GM15510 (cell line): ENCODE measurements around the gene ABR.

Source experiments
- POLR2A ChIP-seq: IDR thresholded peaks from 3 replicates; pipeline ENCODE4 v1.6.1; 2011; ENCODE audit warnings: borderline replicate concordance; ENCODE audit not compliant: insufficient read length; ENCODE audit errors: extremely low read depth

ABR gene

GRCh38 chr17:1150863-1151600 is 28.7 kb downstream of the ABR start:
- no peak for TF ChIP-seq POLR2A

- no peak for TF ChIP-seq POLR2A
Observed at GRCh38 chr17:1149869-1150268, 29.9 kb downstream of the ABR start.

GRCh38 chr17:1147664-1148063 is 32.1 kb downstream of the ABR start:
- no peak for TF ChIP-seq POLR2A

GRCh38 chr17:1146561-1147265 is 33.1 kb downstream of the ABR start:
- no peak for TF ChIP-seq POLR2A

GRCh38 chr17:1145311-1145986 is 34.3 kb downstream of the ABR start:
- TF ChIP-seq POLR2A: no peak

GRCh38 chr17:1144162-1144561 is 35.6 kb downstream of the ABR start:
- no peak for TF ChIP-seq POLR2A

- no peak for TF ChIP-seq POLR2A
Observed at GRCh38 chr17:1143573-1143972, 36.2 kb downstream of the ABR start.

- TF ChIP-seq POLR2A: no peak
Observed at GRCh38 chr17:1142561-1142971, 37.2 kb downstream of the ABR start.

- no peak for TF ChIP-seq POLR2A
Observed at GRCh38 chr17:1137465-1137894, 42.3 kb downstream of the ABR start.

GRCh38 chr17:1136748-1137147 is 43.0 kb downstream of the ABR start:
- no peak for TF ChIP-seq POLR2A

- TF ChIP-seq POLR2A: no peak
Observed at GRCh38 chr17:1134634-1135324, 45.0 kb downstream of the ABR start.

- TF ChIP-seq POLR2A: no peak
Observed at GRCh38 chr17:1130191-1130590, 49.6 kb downstream of the ABR start.

- no peak for TF ChIP-seq POLR2A
Observed at GRCh38 chr17:1126801-1127550, 52.8 kb downstream of the ABR start.

- no peak for TF ChIP-seq POLR2A
Observed at GRCh38 chr17:1126250-1126797, 53.5 kb downstream of the ABR start.

- TF ChIP-seq POLR2A: no peak
Observed at GRCh38 chr17:1125788-1126145, 54.0 kb downstream of the ABR start.
